Keratinocyte (primary cell): ENCODE measurements around the gene TCERG1L.

Source experiments
- EZH2 ChIP-seq: IDR thresholded peaks from one replicate; pipeline ENCODE4 v1.6.1; 2012; ENCODE audit warnings: inconsistent platforms, mild to moderate bottlenecking, low read length, moderate library complexity
- TF ChIP-seq, protein P1 (sequence below), 3 experiments: IDR thresholded peaks in 1 of 3; conservative IDR thresholded peaks in 1 of 3; optimal IDR thresholded peaks in 1 of 3; 2 replicates in 2 of 3; 3 replicates in 1 of 3; pipeline versions ENCODE3 to v1.5.1; 2011; ENCODE audit warnings: low read length in 3 of 3, mild to moderate bottlenecking in 3 of 3, moderate library complexity in 2 of 3, control low read depth in 1 of 3, inconsistent platforms in 1 of 3; ENCODE audit not compliant: insufficient read depth in 2 of 3; ENCODE audit errors: extremely low read depth in 1 of 3

DNA sequence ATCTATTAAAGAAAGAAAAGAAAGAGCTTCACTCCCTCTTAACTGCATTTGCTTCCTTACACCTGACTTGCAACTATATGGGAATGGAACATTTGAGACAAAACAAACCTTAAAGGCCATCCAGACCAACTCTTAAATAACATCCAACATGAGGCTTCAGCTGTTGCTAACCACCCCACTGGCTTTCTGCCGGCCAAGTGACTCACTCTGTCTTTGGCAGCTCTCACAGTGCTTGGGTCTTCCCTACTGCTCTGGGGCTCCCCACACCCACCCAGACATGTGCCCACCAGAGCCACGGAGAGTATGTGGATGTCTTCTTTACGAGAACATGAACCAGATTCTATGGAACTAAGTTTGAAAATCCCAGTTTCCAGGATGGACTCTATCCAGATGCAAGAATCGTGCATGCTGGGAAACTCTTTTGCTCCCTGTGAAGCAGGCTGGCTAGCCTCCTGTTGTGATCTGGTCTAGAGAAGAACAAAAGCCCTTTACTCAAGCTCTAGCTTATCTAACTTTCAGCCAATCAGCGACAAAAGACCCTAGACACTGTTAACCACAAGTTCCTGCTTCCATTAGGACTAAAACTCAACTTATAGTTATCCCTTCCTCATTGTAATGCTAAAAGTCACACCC lies 245.7 kb downstream of the TCERG1L start:
- no peak for TF ChIP-seq EZH2
- TF ChIP-seq, protein P1, sequence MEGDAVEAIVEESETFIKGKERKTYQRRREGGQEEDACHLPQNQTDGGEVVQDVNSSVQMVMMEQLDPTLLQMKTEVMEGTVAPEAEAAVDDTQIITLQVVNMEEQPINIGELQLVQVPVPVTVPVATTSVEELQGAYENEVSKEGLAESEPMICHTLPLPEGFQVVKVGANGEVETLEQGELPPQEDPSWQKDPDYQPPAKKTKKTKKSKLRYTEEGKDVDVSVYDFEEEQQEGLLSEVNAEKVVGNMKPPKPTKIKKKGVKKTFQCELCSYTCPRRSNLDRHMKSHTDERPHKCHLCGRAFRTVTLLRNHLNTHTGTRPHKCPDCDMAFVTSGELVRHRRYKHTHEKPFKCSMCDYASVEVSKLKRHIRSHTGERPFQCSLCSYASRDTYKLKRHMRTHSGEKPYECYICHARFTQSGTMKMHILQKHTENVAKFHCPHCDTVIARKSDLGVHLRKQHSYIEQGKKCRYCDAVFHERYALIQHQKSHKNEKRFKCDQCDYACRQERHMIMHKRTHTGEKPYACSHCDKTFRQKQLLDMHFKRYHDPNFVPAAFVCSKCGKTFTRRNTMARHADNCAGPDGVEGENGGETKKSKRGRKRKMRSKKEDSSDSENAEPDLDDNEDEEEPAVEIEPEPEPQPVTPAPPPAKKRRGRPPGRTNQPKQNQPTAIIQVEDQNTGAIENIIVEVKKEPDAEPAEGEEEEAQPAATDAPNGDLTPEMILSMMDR (optimal IDR thresholded peaks at IDR 0.05 in 1 of 3, IDR thresholded peaks at IDR 0.05 in 1 of 3, conservative IDR thresholded peaks at IDR 0.05 in 1 of 3; ENCODE audit: extremely low read depth in 1 of 3, insufficient read depth in 2 of 3, low read length in 3 of 3) = no peak
